HCT116 (cell line): ENCODE results near the gene AMPD3. TPM values are rescaled to one million over a fixed set of nuclear protein-coding genes. Genes with fewer than 3 reads are reported as not detected.

Source experiments
- ATAC-seq: fragments of 200-7000 bp; cut with Tn5 transposase; 2 replicates; pipeline ENCODE4 v1.9.1; 2020; ENCODE audit warnings: mild to moderate bottlenecking, moderate library complexity
- BruUV-seq: library from RNA; stranded (reverse); fragments of 400-500 nt; replicated peaks from 2 replicates; lab custom pipeline; 2021; lab: Mats Ljungman, UMichigan
- CTCF ChIA-PET: fragments of 300-600 bp; sonication (Branson Sonifier 250); formaldehyde crosslinking; loops from one replicate; lab custom pipeline; 2021; ENCODE audit warnings: antibody characterized with exemption; lab: Charles Lee
- POLR2A ChIA-PET: fragments of 300-600, 350-600 bp; sonication (Branson Sonifier 250); formaldehyde crosslinking; loops from one replicate; lab custom pipeline; 2021; ENCODE audit warnings: antibody characterized with exemption; lab: Charles Lee
- RAD21 ChIA-PET, 2 experiments: fragments of 300-600 bp; sonication (Branson Sonifier 250); formaldehyde crosslinking; loops; one replicate each; lab custom pipeline; 2023; ENCODE audit warnings: low total read pairs in 2 of 2; ENCODE audit not compliant: uncharacterized antibody in 2 of 2, unreplicated experiment in 2 of 2, low non-redundant PET in 1 of 2; lab: Charles Lee
- DNase-seq: peaks from one replicate; pipeline ENCODE4 v3.0.0-alpha.2; 2010; ENCODE audit warnings: low read depth, low spot score
- H2AFZ ChIP-seq: fragments of 200-600 bp; shearing (Covaris generic), sonication (generic); 2 replicates; pipeline ENCODE4 v1.6.1; 2017; ENCODE audit warnings: low read depth, mixed run types, mixed read lengths, antibody characterized with exemption, low read length; ENCODE audit not compliant: poor library complexity, severe bottlenecking
- H3K27ac ChIP-seq: 2 replicates; pipeline ENCODE4 v1.5.1; 2012; ENCODE audit warnings: low read depth, low read length
- H3K27me3 ChIP-seq: fragments of 200-600 bp; sonication (generic); 2 replicates; pipeline ENCODE4 v1.6.1; 2016; ENCODE audit warnings: mixed run types, low read length, mixed read lengths; ENCODE audit not compliant: insufficient read depth
- H3K36me3 ChIP-seq, 2 experiments: fragments of 200-500 bp in 1 of 2; fragments of 200-600 bp in 1 of 2; sonication (Bioruptor generic) in 1 of 2; sonication (generic) in 1 of 2; 2 replicates each; pipeline versions ENCODE4 v1.5.1 to v1.6.1; 2014 to 2016; ENCODE audit warnings: low read length in 2 of 2, inconsistent platforms in 1 of 2, mixed read lengths in 1 of 2, mixed run types in 1 of 2; ENCODE audit not compliant: insufficient read depth in 2 of 2, control insufficient read depth in 1 of 2
- H3K4me1 ChIP-seq, 2 experiments: fragments of 200-600 bp in 1 of 2; sonication (generic) in 1 of 2; 2 replicates each; pipeline versions ENCODE4 v1.5.1 to v1.6.1; 2012 to 2017; ENCODE audit warnings: low read length in 2 of 2, inconsistent platforms in 1 of 2, mild to moderate bottlenecking in 1 of 2, mixed read lengths in 1 of 2, mixed run types in 1 of 2, moderate library complexity in 1 of 2; ENCODE audit not compliant: insufficient read depth in 2 of 2, control insufficient read depth in 1 of 2
- H3K4me2 ChIP-seq: fragments of 200-600 bp; sonication (generic); 2 replicates; pipeline ENCODE4 v1.6.1; 2017; ENCODE audit warnings: mixed run types, low read length, mixed read lengths
- H3K4me3 ChIP-seq, 2 experiments: fragments of 200-600 bp in 1 of 2; sonication (generic) in 1 of 2; replicated peaks in 1 of 2; 2 replicates each; pipeline ENCODE4 v1.5.1; 2011 to 2016; ENCODE audit warnings: low read length in 2 of 2, control low read depth in 1 of 2, low read depth in 1 of 2, mild to moderate bottlenecking in 1 of 2, mixed read lengths in 1 of 2, mixed run types in 1 of 2
- H3K79me2 ChIP-seq: fragments of 200-600 bp; sonication (generic); 2 replicates; pipeline ENCODE4 v1.6.1; 2017; ENCODE audit warnings: mild to moderate bottlenecking, mixed run types, low read length, moderate library complexity, mixed read lengths; ENCODE audit not compliant: insufficient read depth
- H3K9ac ChIP-seq: fragments of 200-600 bp; sonication (generic); 2 replicates; pipeline ENCODE4 v1.6.1; 2016; ENCODE audit warnings: low read length, mixed read lengths
- H3K9me2 ChIP-seq: fragments of 200-600 bp; sonication (generic), shearing (Covaris generic); 2 replicates; pipeline ENCODE4 v1.6.1; 2017; ENCODE audit warnings: mixed run types, mild to moderate bottlenecking, moderate library complexity; ENCODE audit not compliant: insufficient read depth
- H3K9me3 ChIP-seq, 2 experiments: fragments of 200-500 bp in 1 of 2; fragments of 200-600 bp in 1 of 2; sonication (Bioruptor generic) in 1 of 2; sonication (generic) in 1 of 2; 2 replicates each; pipeline ENCODE4 v1.6.1; 2014 to 2017; ENCODE audit warnings: low read length in 2 of 2, mixed read lengths in 2 of 2, inconsistent platforms in 1 of 2, low read depth in 1 of 2, mild to moderate bottlenecking in 1 of 2, mixed run types in 1 of 2, moderate library complexity in 1 of 2; ENCODE audit not compliant: control insufficient read depth in 1 of 2, insufficient read depth in 1 of 2
- H4K20me1 ChIP-seq: fragments of 200-600 bp; sonication (generic), shearing (Covaris generic); 2 replicates; pipeline ENCODE4 v1.6.1; 2017; ENCODE audit warnings: mixed run types, mild to moderate bottlenecking, moderate library complexity; ENCODE audit not compliant: insufficient read depth
- ATF3 ChIP-seq: IDR thresholded peaks from 2 replicates; pipeline ENCODE4 v1.6.1; 2012
- CEBPB ChIP-seq: IDR thresholded peaks from 2 replicates; pipeline ENCODE4 v1.6.1; 2012; ENCODE audit warnings: low read depth
- EZH2 ChIP-seq: fragments of 200-600 bp; sonication (generic); IDR thresholded peaks from 2 replicates; pipeline ENCODE4 v1.6.1; 2017; ENCODE audit warnings: antibody characterized with exemption, mixed run types
- EZH2phosphoT487 ChIP-seq: fragments of 200-600 bp; IDR thresholded peaks from 2 replicates; pipeline ENCODE4 v1.6.1; 2018; ENCODE audit warnings: antibody characterized with exemption, borderline replicate concordance
- JUND ChIP-seq: IDR thresholded peaks from 2 replicates; pipeline ENCODE4 v1.6.1; 2012
- POLR2A ChIP-seq: IDR thresholded peaks from 2 replicates; pipeline ENCODE4 v1.7.0; 2011; ENCODE audit warnings: borderline replicate concordance; ENCODE audit not compliant: insufficient read depth, insufficient read length; ENCODE audit errors: extremely low read depth
- POLR2AphosphoS5 ChIP-seq: IDR thresholded peaks from 2 replicates; pipeline ENCODE4 v1.6.1; 2011; ENCODE audit warnings: mild to moderate bottlenecking, low read depth, low read length, moderate library complexity
- SP1 ChIP-seq: IDR thresholded peaks from 2 replicates; pipeline ENCODE4 v1.6.1; 2012; ENCODE audit warnings: low read depth
- SRF ChIP-seq: IDR thresholded peaks from 2 replicates; pipeline ENCODE4 v1.6.1; 2012; ENCODE audit warnings: low read depth
- ZFX ChIP-seq: fragments of 450-650 bp; IDR thresholded peaks from 2 replicates; pipeline ENCODE4 v1.6.1; 2017
- intact Hi-C: fragments of 100-400 bp; cut with micrococcal nuclease; formaldehyde crosslinking; loops from 2 replicates; pipeline ENCODE4 v1.10.0; 2022
- total RNA-seq: library from RNA; stranded (reverse); gene quantifications from one replicate; pipeline ENCODE4 v1.2.1, GENCODE V29; 2021; ENCODE audit not compliant: unreplicated experiment
- TF ChIP-seq, protein P1 (sequence below): IDR thresholded peaks from 2 replicates; pipeline ENCODE4 v1.6.1; 2012
- TF ChIP-seq, protein P2 (sequence below), 3 experiments: fragments of 200-600 bp in 1 of 3; sonication (generic) in 1 of 3; IDR thresholded peaks in 2 of 3; conservative IDR thresholded peaks in 1 of 3; 2 replicates each; pipeline ENCODE4 v1.5.1; 2012 to 2017; ENCODE audit warnings: low read depth in 2 of 3, low read length in 2 of 3, antibody characterized with exemption in 1 of 3, borderline replicate concordance in 1 of 3, control low read depth in 1 of 3, mild to moderate bottlenecking in 1 of 3, mixed read lengths in 1 of 3, mixed run types in 1 of 3, moderate library complexity in 1 of 3; ENCODE audit not compliant: insufficient read depth in 1 of 3

Gene AMPD3
- total RNA-seq, 1 experiment from 2014 or later, result 25.9 TPM

- H3K4me3 ChIP-seq, result no peak overlapping the region
- DNase-seq (no peak), ATAC-seq (no peak)
- POLR2A ChIA-PET, result no interaction called here
- intact Hi-C loops, result no loop called here
- no peak overlapping the region for H2AFZ ChIP-seq
- CTCF ChIA-PET, result no interaction called here
- peaks cover 16% of the 10 kb centered on the region for H3K79me2 ChIP-seq
- peaks cover 0 to 27% of the 10 kb centered on the region in 2 experiments; a peak in 1 of 4 replicates for H3K36me3 ChIP-seq
- no peaks in the 10 kb centered on the region for H3K27me3 ChIP-seq
- H3K9me2 ChIP-seq, result no peaks in the 10 kb centered on the region
- H3K4me1 ChIP-seq, result peaks cover 44 to 57% of the 10 kb centered on the region in 2 experiments
- H3K9me3 ChIP-seq, result no peaks in the 10 kb centered on the region
- no peak overlapping the region for H3K27ac ChIP-seq
- no peak overlapping the region for H3K9ac ChIP-seq
- BruUV-seq, result no TSS peak
- no peak for TF ChIP-seq EZH2
- no peak for TF ChIP-seq SP1
- no peak for TF ChIP-seq POLR2A
- TF ChIP-seq, protein P1, sequence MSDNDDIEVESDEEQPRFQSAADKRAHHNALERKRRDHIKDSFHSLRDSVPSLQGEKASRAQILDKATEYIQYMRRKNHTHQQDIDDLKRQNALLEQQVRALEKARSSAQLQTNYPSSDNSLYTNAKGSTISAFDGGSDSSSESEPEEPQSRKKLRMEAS, result no peak
- TF ChIP-seq, protein P2, sequence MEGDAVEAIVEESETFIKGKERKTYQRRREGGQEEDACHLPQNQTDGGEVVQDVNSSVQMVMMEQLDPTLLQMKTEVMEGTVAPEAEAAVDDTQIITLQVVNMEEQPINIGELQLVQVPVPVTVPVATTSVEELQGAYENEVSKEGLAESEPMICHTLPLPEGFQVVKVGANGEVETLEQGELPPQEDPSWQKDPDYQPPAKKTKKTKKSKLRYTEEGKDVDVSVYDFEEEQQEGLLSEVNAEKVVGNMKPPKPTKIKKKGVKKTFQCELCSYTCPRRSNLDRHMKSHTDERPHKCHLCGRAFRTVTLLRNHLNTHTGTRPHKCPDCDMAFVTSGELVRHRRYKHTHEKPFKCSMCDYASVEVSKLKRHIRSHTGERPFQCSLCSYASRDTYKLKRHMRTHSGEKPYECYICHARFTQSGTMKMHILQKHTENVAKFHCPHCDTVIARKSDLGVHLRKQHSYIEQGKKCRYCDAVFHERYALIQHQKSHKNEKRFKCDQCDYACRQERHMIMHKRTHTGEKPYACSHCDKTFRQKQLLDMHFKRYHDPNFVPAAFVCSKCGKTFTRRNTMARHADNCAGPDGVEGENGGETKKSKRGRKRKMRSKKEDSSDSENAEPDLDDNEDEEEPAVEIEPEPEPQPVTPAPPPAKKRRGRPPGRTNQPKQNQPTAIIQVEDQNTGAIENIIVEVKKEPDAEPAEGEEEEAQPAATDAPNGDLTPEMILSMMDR (IDR thresholded peaks at IDR 0.05 in 2 of 3, conservative IDR thresholded peaks at IDR 0.05 in 1 of 3; ENCODE audit: borderline replicate concordance in 1 of 3, insufficient read depth in 1 of 3, low read depth in 2 of 3, low read length in 2 of 3), result no peak
- no peak for TF ChIP-seq ATF3
- no peak for TF ChIP-seq ZFX
- TF ChIP-seq POLR2AphosphoS5, result no peak
- TF ChIP-seq SRF, result no peak
- TF ChIP-seq JUND, result no peak
- TF ChIP-seq EZH2phosphoT487, result no peak
- no peak for TF ChIP-seq CEBPB
- RAD21 ChIA-PET, result no interaction called here
- H3K4me2 ChIP-seq, result no peak overlapping the region
- H4K20me1 ChIP-seq, result no peaks in the 10 kb centered on the region
Measured at GRCh38 chr11:10486161-10486840, 31.2 kb downstream of the AMPD3 start.
